Lung (tissue), 12 donors: ENCODE measurements around the gene TK2. TPM values are rescaled to one million over a fixed set of nuclear protein-coding genes. Genes with fewer than 3 reads are reported as not detected.

Experiments used
- ATAC-seq: fragments of 200-7000 bp; cut with Tn5 transposase; one replicate; pipeline ENCODE4 v1.9.1; 2020; ENCODE audit warnings: moderate number of reproducible peaks; ENCODE audit not compliant: insufficient read depth, low FRiP score
- DNase-seq, 3 donors: peaks; one replicate each; pipeline ENCODE4 v3.0.0-alpha.2; 2013 to 2017
- H3K27ac ChIP-seq, 2 donors: one replicate each; pipeline ENCODE4 v1.5.1; 2013; ENCODE audit warnings: mild to moderate bottlenecking in 2 of 2, moderate library complexity in 2 of 2, control low read depth in 1 of 2, inconsistent platforms in 1 of 2, low read depth in 1 of 2, low read length in 1 of 2
- H3K27me3 ChIP-seq, 3 donors: one replicate each; pipeline ENCODE4 v1.5.1; 2013; ENCODE audit warnings: low read length in 2 of 3; ENCODE audit not compliant: control insufficient read depth in 3 of 3, insufficient read depth in 3 of 3
- H3K36me3 ChIP-seq, 4 donors: one replicate each; pipeline ENCODE4 v1.5.1; 2013; ENCODE audit warnings: low read length in 4 of 4, mild to moderate bottlenecking in 1 of 4, moderate library complexity in 1 of 4; ENCODE audit not compliant: control insufficient read depth in 4 of 4, insufficient read depth in 4 of 4
- H3K4me1 ChIP-seq, 5 donors: one replicate each; pipeline ENCODE4 v1.5.1; 2013; ENCODE audit warnings: low read length in 5 of 5, mild to moderate bottlenecking in 2 of 5, moderate library complexity in 1 of 5; ENCODE audit not compliant: control insufficient read depth in 5 of 5, insufficient read depth in 5 of 5
- H3K4me3 ChIP-seq: one replicate; pipeline ENCODE4 v1.5.1; 2013; ENCODE audit warnings: mild to moderate bottlenecking, control low read depth, moderate library complexity
- H3K9ac ChIP-seq, 2 donors: one replicate each; pipeline ENCODE4 v1.5.1; 2013; ENCODE audit warnings: low read length in 2 of 2, control low read depth in 1 of 2; ENCODE audit not compliant: insufficient read depth in 1 of 2
- H3K9me3 ChIP-seq, 4 donors: one replicate each; pipeline ENCODE4 v1.5.1; 2013; ENCODE audit warnings: low read length in 3 of 4, mild to moderate bottlenecking in 1 of 4, moderate library complexity in 1 of 4; ENCODE audit not compliant: control insufficient read depth in 4 of 4, insufficient read depth in 3 of 4
- CTCF ChIP-seq: IDR thresholded peaks from 2 replicates; pipeline ENCODE4 v1.5.1; 2012; ENCODE audit warnings: mild to moderate bottlenecking; ENCODE audit errors: control extremely low read depth, extremely low read depth
- WGBS, 2 donors: extraction: QIAGEN DNeasy Blood & Tissue Kit; methylation state at CpG; one replicate each; pipeline ENCODE4 v1.1.7; 2013; 5-methylcytosine and 5-hydroxymethylcytosine counted together
- polyA plus RNA-seq, 2 donors: library from polyadenylated mRNA; stranded (reverse); fragments of 200-250 nt; gene quantifications; one replicate each; pipeline ENCODE4 v1.2.1, GENCODE V29; 2013
- total RNA-seq, 2 donors: library from RNA; depleted of rRNA in 1 of 2; stranded (reverse); fragments of >200 nt in 1 of 2; gene quantifications; one replicate each; pipeline ENCODE4 v1.2.1, GENCODE V29; 2014 to 2021
- donor health status: control.
- donor health status: control.
- donor health status: Bipolar disorder and iron deficiency.
- donor health status: healthy.
- donor health status: DM: yes; HTN: yes; CAD: no.

Gene TK2
- total and polyA plus RNA-seq, 4 donors, result 13.1 to 37.7 (median 25.0) TPM

GRCh38 chr16:66481081-66481942 is 68.6 kb downstream of the TK2 start:
- H3K9me3 ChIP-seq, result no peaks in the 10 kb centered on the region
- no peak for TF ChIP-seq CTCF
- WGBS, 2 donors, result 84 to 85% methylated on average over 25 of the region's 25 CpGs
- no peaks in the 10 kb centered on the region for H3K36me3 ChIP-seq
- no peak overlapping the region for H3K4me3 ChIP-seq
- H3K9ac ChIP-seq, result no peak overlapping the region
- H3K4me1 ChIP-seq, result peaks cover 0 to 12% (median 0%) of the 10 kb centered on the region in 5 donors
- H3K27me3 ChIP-seq, result no peaks in the 10 kb centered on the region
- H3K27ac ChIP-seq, result no peak overlapping the region
- DNase-seq (no peak), ATAC-seq (no peak)

- H3K4me3 ChIP-seq, result no peak overlapping the region
- TF ChIP-seq CTCF, result no peak
- H3K27ac ChIP-seq, result no peak overlapping the region
- DNase-seq (peak; percentile 55 to 69 (median 61)), ATAC-seq (no peak)
- H3K27me3 ChIP-seq, result no peaks in the 10 kb centered on the region
- H3K4me1 ChIP-seq, result peaks cover 0 to 12% (median 0%) of the 10 kb centered on the region in 5 donors
- no peaks in the 10 kb centered on the region for H3K9me3 ChIP-seq
- no peak overlapping the region for H3K9ac ChIP-seq
- 89 to 96% methylated on average over 21 to 25 of the region's 25 CpGs for WGBS, 2 donors
- H3K36me3 ChIP-seq, result no peaks in the 10 kb centered on the region
These were observed 69.4 kb downstream of the TK2 start for GRCh38 chr16:66480265-66481080.

- Histone ChIP-seq H3K9ac (no peak overlapping the region), H3K9me3 (no peaks in the 10 kb centered on the region), H3K36me3 (no peaks in the 10 kb centered on the region), H3K4me3 (no peak overlapping the region), H3K4me1 (peaks cover 0 to 12% (median 4%) of the 10 kb centered on the region in 5 donors), H3K27ac (no peak overlapping the region), H3K27me3 (no peaks in the 10 kb centered on the region)
- WGBS, 2 donors, result 88% methylated on average over 5 of the region's 5 CpGs
- no peak for TF ChIP-seq CTCF
- ATAC-seq, result no peak
- no peak for DNase-seq
These were observed 70.2 kb downstream of the TK2 start for GRCh38 chr16:66479661-66480264.
